Jurkat, Clone E6-1 (cell line): ENCODE measurements around the gene KRTAP4-3.
"Not testable (repeated sequence)": the region's sequence is repeated elsewhere in the genome, so short reads cannot be mapped to it uniquely, and the experiment has no call there.

Experiments
- DNase-seq: peaks from one replicate; pipeline ENCODE4 v3.0.0-alpha.2; 2011; ENCODE audit warnings: low read depth, low spot score
- H3K4me3 ChIP-seq: 2 replicates; pipeline ENCODE4 v1.5.1; 2011; ENCODE audit warnings: mild to moderate bottlenecking, low read length, control low read depth, moderate library complexity

KRTAP4-3 gene

GRCh38 chr17:41160648-41161047, 7.4 kb downstream of the KRTAP4-3 start, which contains the start of gene KRTAP4-4:
TSS of gene KRTAP4-4 (minus strand) at chr17:41160748. CDS start at chr17:41160691, 57 bp downstream.
- no peak for DNase-seq
- H3K4me3 ChIP-seq, result no peak within 1 kb of the TSS

GRCh38 chr17:41160190-41160589, 7.8 kb downstream of the KRTAP4-3 start:
- DNase-seq, H3K4me3 ChIP-seq: not testable (repeated sequence)

- H3K4me3 ChIP-seq, result no peak overlapping the region
- no peak for DNase-seq
Observed at GRCh38 chr17:41153856-41154255, 14.2 kb downstream of the KRTAP4-3 start.

- no peak for DNase-seq
Observed at GRCh38 chr17:41151525-41151924, 16.5 kb downstream of the KRTAP4-3 start.

GRCh38 chr17:41150026-41150425, 18.0 kb downstream of the KRTAP4-3 start:
- H3K4me3 ChIP-seq, result no peak overlapping the region
- DNase-seq, result no peak

More at GRCh38 chr17:41151525-41151924, 16.5 kb downstream of the KRTAP4-3 start:
- H3K4me3 ChIP-seq, result no peak overlapping the region

- no peak within 1 kb of the TSS for H3K4me3 ChIP-seq
- DNase-seq, result no peak
Observed at GRCh38 chr17:41149652-41149985, 18.4 kb downstream of the KRTAP4-3 start, which contains the start of gene KRTAP4-5. TSS of gene KRTAP4-5 (minus strand) at chr17:41149825. CDS start at chr17:41149767, 58 bp downstream.

- not testable (repeated sequence) for H3K4me3 ChIP-seq, DNase-seq
Observed at GRCh38 chr17:41148971-41149651, 18.9 kb downstream of the KRTAP4-3 start.

GRCh38 chr17:41147531-41148204, 20.4 kb downstream of the KRTAP4-3 start:
- no peak overlapping the region for H3K4me3 ChIP-seq
- DNase-seq, result no peak

- H3K4me3 ChIP-seq, result no peak overlapping the region
- DNase-seq, result no peak
Observed at GRCh38 chr17:41145261-41145660, 22.8 kb downstream of the KRTAP4-3 start.

- H3K4me3 ChIP-seq, result no peak overlapping the region
- DNase-seq, result no peak
Observed at GRCh38 chr17:41144846-41145245, 23.2 kb downstream of the KRTAP4-3 start.

GRCh38 chr17:41141361-41141760, 26.7 kb downstream of the KRTAP4-3 start:
- no peak for DNase-seq
- no peak overlapping the region for H3K4me3 ChIP-seq

GRCh38 chr17:41140360-41141131, 27.5 kb downstream of the KRTAP4-3 start, which contains the start of gene KRTAP4-6:
TSS of gene KRTAP4-6 (minus strand) at chr17:41140544. CDS start at chr17:41140487, 57 bp downstream.
- DNase-seq, result no peak
- no peak within 1 kb of the TSS for H3K4me3 ChIP-seq

GRCh38 chr17:41139865-41140264, 28.2 kb downstream of the KRTAP4-3 start:
- not testable (repeated sequence) for H3K4me3 ChIP-seq, DNase-seq

- no peak for DNase-seq
- no peak overlapping the region for H3K4me3 ChIP-seq
Observed at GRCh38 chr17:41133880-41134735, 33.9 kb downstream of the KRTAP4-3 start.

- no peak overlapping the region for H3K4me3 ChIP-seq
- no peak for DNase-seq
Observed at GRCh38 chr17:41131979-41132378, 36.0 kb downstream of the KRTAP4-3 start.

- no peak overlapping the region for H3K4me3 ChIP-seq
- DNase-seq, result no peak
Observed at GRCh38 chr17:41127371-41127770, 40.6 kb downstream of the KRTAP4-3 start.

GRCh38 chr17:41126412-41126811, 41.6 kb downstream of the KRTAP4-3 start:
- no peak for DNase-seq
- H3K4me3 ChIP-seq, result no peak overlapping the region

- DNase-seq, result no peak
- H3K4me3 ChIP-seq, result no peak overlapping the region
Observed at GRCh38 chr17:41125064-41125463, 43.0 kb downstream of the KRTAP4-3 start.

- not testable (repeated sequence) for DNase-seq, H3K4me3 ChIP-seq
Observed at GRCh38 chr17:41123991-41124371, 44.0 kb downstream of the KRTAP4-3 start, which contains the start of gene KRTAP4-12. TSS of gene KRTAP4-12 (minus strand) at chr17:41124182. CDS start at chr17:41124122, 60 bp downstream.
